Posterior cingulate gyrus (tissue), 11 donors: ENCODE data around the gene DOCK9.
"Not testable (repeated sequence)": the region's sequence is repeated elsewhere in the genome, so short reads cannot be mapped to it uniquely, and the experiment has no call there.

Source experiments
- DNase-seq, 10 donors: peaks; one replicate each; pipeline versions ENCODE4 v3.0.0 to v3.0.0-alpha.2; 2020 to 2021; ENCODE audit warnings: mixed read lengths in 3 of 10
- intact Hi-C: fragments of 100-400 bp; cut with DNase I; formaldehyde crosslinking; loops from one replicate; pipeline ENCODE4 v1.15.1; 2023

The DOCK9 gene

DNA sequence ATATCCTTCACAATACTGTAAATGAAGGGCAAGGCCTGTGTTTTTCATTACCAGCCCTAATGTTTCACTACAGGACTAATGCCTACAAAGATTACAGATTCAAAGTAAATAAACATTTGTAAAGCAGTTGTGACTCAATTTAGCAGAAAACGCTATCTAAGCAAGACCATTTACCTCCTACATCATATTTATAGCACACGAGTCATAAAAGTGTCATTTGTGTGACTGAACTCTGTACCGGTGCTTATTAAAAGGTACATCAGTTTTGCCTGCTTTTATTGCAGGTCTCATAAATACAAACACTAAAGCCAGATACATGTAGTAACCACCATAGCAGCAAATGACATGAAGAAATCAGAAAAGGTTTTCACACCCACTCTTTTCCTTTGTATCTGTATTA is 163.9 kb downstream of the DOCK9 start:
- intact Hi-C loops = no loop called here

DNA sequence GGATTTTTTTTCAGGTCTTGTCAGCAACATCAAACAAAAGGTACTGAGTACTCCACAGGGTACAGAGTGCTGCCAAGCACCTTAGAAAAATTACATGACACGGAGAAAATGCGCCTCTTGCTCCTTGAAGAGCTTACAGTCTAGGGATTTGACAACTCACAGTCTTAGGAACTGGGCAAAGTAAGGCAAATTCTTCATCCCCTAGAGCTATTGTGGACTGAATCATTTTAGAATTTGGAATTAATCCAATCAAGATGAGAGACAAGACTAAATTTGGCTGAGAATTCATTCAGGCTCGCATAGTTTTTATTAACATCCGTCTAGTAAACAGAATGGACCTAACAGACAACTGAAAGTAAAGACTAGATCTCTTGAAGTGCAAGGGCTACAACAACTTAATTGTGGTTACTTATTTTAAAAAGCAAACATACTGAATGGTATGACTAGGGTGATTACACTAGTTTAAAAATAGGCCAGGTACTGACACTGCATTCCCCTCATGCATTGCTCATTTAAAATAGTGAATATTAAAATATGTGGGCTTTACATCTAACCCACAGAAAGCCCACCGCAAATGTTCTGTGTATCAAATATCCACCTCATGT is 165.6 kb downstream of the DOCK9 start:
- intact Hi-C loops, DNase-seq: not testable (repeated sequence)

More for the DNA sequence above, 163.9 kb downstream of the DOCK9 start:
- DNase-seq = no peak

DNA sequence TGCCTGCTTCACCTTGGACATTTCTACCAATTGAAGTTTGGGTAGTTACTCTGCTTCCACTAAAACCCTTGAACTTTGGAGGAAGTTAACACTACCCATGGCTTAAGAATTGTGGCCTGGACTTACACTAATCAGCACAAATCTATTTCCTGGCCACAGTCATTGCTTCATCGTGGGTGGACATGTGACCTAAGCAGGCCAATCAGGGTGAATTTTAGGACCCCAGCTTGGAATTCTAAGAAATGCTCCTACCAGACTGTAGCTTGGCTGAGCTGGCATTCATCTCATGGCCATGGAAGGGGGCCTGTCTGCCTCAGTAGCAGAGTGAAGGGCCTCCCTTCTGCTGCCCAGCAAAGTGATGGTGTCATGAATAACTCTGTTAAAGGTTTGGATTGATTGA is 167.1 kb downstream of the DOCK9 start:
- intact Hi-C loops = no loop called here
- no peak for DNase-seq

DNA sequence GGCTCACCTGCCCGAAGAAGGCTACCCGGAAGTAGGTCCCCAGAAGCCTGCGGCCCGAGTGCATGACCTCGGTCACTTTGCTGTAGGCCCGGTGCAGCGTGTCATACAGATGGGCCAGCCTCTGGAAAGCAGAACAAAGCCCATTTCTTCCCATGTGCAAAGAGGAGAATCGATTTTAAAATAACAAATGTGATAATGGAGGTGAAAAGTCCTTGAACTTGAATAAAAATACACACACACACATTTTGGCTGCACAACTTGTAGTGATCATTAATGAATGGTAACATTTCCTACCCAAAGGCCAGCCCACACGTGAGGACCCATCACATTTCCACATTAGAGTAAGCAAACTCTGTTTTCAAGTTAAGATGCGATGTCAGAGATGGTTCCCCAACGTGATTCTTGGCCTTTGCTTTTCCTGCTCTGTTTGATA is 168.5 kb downstream of the DOCK9 start:
- DNase-seq = no peak
- intact Hi-C loops = no loop called here

DNA sequence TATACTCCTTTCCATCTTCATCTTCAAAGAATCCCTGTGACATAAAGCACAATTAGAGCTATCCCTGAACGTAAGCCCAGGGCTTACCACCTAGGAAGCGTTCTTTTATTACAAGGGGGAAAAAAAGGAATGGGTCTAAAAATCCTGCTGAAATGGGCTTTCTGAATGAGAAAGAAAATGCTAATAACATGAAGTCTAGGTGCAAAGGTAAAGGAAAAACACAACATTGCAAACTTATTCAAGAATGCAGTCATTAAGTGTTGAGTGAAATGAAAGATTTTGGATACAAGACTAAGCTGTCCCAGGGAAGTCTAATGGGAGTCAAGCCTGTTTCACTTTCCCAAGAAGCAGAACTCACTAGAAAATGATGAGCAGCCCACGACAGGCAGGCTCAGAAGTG is 170.1 kb downstream of the DOCK9 start:
- intact Hi-C loops = no loop called here
- DNase-seq = no peak

DNA sequence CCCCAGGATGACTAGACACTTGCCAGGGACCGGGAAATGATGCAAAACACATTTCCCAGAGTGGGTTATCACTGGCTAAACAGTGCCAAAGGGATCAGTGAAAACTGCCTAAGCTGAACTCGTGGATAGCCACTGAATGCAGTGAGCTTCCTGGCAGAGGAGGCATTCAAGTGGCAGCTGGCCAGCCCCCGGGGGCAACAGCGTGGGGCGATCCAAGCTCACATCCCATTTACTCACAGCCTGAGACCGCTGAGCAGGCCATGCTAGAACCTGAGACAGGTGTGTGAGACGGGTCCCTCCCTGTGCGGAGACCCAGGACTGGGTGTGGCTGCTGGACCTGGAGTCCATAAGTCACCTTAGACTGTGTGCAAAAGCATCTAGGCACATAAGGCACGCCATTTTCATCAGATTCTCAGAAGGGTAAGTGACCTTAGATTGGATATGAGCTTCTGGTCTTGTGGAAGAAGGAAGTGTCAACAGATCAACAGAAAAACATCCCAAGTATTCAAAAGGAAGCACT is 173.5 kb downstream of the DOCK9 start:
- no peak for DNase-seq
- intact Hi-C loops = no loop called here

DNA sequence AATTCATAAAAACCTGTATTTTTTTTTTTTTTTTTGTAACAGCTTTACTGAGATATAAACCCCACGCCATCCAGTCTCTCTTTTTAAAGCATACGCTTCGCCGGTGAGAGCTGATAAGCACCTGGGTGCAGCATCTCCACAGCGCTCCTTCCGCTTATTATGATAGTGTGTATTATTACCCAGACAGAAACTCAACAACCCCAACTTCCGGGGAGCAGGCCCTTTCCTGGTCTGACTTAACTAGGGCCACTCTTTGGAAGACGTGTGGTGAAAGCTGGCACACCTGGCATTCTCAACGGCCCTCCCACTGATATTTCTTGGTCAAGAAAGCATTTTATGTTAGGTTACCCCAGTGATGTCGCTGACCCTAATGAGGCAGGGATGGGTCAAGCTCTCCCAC is 173.9 kb downstream of the DOCK9 start:
- DNase-seq = no peak

DNA sequence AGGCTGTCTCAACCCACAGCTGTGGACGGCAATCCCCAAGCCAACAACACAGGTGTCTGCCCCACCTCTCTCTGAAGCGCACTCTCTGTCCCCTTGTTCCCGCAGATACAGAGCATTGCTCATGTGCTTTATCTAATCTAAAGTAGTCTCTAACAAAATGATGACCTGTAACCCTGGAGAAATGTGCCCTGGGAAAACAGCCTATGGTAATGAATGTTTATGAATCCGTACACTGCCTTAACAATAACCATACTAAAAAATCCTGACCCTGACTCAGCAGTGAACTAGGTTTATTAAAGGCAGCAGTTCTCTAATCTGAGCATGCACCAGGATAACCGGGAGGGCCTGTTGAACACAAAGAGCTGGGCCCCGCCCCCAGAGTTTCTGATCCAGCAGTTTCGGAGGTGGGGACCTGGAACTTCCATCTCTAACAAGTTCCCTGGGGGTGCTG is 174.7 kb downstream of the DOCK9 start:
- no peak for DNase-seq
- intact Hi-C loops = no loop called here

More for the DNA sequence above, 173.9 kb downstream of the DOCK9 start:
- intact Hi-C loops = no loop called here

DNA sequence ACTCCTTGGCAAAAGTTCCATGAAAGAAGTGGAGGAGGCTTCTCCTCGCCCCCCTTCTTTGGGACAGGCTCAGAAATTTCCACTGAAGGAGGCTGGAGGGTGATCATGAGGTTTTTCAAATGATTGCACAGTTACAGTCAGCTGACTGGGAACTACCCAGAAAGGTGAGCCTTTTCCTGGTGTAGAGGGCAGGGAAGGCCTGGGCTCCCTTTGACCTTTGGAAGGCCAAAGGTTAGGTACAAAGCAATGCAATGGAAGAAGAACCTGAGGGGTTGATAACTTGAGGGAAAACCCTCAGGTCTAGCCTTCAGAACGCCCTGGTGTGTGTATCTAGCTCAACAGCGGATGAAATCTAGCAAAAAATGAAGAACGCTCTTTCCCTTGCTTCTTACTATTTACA is 175.3 kb downstream of the DOCK9 start:
- intact Hi-C loops = no loop called here
- no peak for DNase-seq

DNA sequence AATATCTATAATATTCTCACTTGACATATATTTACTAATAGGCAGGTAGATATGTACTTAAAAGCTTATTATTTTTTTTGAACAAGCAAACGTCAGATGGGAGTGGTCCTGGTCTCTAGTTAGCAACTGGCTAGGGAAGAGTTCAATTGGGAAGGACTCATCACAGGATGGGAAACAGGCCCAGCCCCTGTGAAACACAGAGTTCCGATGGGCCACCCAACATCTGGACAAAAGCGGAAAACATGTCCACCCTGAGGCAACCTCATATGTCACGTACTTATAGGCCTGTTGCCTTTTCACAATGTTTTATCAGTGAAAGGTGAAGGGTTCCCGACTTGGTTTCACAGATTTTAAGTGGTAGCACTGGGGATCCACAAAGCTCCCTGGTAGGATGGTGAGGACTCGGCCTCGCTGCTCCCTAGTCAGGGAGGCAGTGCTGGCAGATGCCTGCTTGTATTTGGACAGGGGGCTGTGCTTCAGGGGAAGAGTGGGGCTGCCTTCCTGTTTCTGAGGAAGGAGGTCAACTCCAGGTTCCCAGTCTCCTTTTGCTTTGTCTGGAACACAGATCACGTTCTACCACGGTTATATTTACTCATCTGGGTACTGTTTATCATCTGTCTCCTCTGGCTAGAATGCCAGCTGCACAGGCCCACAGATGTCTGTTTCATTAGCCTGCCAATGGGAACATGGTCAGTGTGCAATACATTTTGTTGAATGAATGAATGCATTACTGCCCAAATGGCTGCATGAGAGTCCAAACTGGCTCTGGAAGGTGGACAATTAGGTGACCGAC is 176.0 kb downstream of the DOCK9 start:
- intact Hi-C loops = no loop called here
- DNase-seq = no peak

DNA sequence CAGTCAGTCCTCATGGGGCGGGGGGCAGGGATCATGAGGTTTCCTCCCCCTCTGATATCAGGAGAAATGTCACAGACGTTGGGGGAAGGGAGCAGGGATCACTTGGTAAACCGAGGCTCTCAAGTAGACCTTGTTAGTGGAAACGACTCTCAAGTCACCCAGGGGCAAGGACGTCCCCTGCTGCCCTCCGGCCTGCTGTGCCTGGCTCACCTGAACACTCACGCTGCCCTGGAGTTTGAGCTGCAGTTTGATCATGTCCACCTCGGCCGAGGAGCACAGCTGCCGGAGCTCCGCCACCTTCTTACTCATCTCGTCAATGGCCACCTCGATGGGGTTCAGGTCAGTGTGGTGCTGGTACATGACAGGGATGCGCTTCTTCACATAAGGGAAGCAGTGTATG is 177.8 kb downstream of the DOCK9 start:
- no peak for DNase-seq
- intact Hi-C loops = no loop called here

DNA sequence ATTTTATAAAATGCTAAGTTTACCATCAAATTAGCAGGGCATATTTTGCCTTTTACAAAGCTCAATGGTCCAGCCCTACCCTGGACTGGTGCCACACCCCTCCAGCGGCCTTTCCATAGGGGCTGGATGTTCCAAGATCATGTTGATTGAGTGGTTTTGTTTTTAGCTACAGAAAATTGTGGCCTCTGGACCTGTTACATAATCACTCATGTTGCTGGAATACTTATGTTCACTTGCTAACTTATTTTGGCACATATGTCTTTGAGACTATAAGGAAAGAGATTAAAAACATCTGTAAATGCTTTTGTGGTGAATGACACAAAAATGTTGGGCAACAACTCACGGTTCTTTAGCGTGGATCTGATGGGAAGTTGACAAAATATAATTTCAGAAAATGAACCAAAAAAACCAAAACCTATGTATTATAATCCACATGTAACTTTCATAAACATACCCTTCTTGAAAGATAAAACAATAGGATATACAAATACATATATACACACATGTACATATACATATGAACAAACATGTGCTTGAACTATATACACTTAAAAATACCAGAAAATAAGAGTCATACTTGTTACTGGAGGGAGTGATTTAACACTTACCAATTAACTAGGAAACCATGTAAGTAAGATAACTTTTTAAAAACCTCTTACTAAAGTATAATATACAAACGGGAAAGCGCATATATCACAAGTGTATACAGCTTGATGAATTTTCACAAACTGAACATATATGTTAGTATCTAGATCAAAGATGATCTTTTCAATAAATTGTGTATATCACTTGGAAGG is 178.8 kb downstream of the DOCK9 start:
- DNase-seq = no peak
- intact Hi-C loops = no loop called here

DNA sequence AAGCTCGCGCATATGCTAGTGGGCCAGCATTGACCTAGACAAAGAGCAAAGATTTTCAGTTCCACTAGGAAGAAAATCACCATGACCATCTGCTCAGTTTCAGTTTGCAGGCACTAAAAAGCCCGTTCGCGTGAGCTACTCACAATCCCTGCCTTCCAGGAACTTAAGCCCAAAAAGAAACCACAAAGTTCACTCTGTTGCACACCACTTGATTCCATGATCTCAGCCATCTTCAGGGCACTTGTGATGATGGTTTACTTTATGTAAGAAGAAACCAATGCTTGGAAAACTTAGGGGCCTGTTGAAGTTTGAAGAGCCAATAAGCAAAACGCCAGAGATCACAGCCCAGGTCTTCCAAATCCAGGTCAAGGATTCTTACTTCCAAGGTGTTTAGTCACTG is 180.4 kb downstream of the DOCK9 start:
- intact Hi-C loops = no loop called here
- no peak for DNase-seq

DNA sequence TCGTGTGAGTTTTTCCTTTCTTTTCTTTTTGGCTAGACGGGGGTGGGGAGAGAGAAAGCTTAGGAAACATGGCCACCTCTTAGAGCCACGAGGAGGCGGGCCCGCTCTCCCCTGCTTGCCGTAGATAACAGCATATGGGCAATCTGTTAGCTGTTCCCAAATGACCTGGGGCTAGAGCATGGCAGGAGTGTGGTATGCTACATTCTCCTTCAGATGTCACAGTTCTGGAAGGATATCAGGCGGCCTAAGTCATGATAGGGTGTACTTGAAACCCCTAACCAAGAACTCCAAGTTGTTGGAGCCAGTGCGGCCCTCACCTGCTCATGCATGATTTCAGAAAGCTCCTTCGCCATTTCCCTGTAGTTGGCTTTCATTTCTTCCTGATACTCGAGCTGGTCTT is 181.1 kb downstream of the DOCK9 start:
- intact Hi-C loops = no loop called here
- no peak for DNase-seq

DNA sequence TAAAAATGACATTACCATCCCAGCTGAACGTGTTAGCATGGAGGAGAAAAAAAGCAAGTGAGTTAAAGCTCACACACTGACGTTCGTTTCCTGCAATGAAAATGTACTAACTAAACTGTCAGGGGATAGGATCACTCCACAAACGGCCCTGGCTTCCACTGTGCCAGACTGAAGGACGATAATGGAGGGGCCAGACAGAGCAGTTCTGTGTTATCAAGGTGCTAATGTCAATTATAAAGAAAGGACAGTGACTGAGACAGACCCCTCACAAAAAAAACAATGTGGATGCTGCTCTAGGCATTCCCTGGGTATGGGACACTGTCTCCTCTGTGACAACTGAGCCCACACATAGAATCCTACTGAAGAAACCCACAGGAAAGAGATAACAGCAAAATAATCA is 181.7 kb downstream of the DOCK9 start:
- intact Hi-C loops = no loop called here
- no peak for DNase-seq

DNA sequence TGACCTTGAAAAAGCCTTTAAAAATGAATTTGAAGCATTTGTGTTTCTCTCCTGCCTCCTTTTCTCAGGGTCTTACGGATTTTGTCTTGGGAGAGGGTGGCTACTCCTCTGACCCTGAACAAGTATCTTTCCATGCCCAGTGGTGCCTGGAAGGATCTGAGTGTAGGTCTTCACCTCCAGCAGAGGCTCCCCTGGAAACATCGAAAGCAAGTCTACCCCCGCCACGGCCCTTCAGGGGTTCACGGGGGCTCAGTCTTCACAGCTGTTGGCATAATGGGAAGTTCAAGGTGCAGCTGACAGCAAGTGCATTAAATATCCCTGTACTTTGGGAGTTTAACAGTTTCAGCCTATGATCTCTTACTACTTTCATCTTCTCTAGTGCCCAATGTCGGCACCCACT is 182.6 kb downstream of the DOCK9 start:
- intact Hi-C loops = no loop called here
- no peak for DNase-seq

DNA sequence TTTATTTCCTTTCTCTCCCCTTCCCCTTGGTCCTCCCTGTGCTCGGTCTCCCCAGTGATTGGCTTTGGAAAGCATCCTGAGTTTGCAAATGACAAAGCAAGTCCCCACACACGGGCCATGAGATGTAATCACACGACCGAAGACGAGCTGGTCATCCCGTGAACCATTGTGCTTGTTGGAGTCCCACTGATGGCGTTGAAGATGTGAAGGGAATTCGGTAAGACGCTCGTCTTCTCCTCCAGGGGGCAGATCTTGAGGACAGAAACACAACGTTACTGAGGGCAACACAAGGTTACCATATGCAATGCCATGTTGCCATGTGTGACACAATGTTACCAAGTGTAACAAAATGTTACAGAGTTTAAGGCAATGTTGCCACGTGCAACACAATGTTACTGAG is 183.4 kb downstream of the DOCK9 start:
- intact Hi-C loops = no loop called here
- no peak for DNase-seq

DNA sequence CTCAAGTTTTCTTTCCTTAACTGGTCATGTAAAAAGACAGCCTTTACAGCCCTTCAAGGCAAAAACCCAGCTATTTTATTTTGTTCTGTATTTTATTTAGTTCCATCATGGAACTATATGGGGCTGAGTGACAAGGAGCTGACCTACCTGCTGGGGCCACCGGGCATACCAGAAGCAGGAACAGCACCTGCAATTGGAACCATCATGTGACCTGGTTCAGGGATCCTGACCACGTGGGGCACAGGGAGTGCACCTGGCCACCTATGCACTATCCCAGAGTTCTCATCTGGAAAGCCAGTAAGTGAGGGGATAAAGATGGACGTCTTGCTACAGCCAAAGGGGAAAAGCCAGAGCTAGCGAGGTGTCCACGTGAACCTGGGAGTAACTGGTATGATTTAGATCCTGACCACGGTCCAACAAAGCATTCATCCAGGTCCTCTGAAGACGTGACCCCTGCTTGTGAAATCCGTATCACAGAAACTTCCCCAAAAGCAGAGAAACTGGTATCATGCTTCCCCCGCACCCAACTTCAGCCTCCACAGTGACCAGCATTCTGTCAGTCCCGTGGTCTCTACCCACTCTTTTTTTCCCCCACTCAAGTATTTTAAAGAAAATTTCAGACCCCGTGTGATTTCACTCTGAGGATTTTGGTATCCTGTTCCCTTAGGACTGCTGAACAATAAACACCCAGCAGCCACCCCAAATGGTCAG is 184.9 kb downstream of the DOCK9 start:
- no peak for DNase-seq
- intact Hi-C loops = no loop called here

DNA sequence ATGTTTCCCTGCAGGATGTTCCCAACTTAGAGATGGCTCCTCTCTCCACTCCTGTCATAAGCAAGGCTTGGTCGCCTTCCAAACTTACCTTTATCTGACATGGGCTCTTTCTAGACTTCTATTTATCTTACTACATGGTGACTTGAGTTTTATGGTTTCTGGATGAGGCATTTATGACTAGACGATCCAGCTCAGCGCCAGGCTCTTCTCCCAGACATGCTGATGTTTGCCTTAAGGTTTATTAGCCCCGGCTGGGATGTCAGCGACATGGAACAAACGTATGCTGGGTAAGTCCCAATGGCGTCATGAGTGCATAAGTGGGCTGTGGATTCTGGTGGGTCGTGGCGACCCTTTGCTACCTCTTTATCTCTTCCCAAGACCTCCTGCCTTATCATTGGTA is 185.5 kb downstream of the DOCK9 start:
- DNase-seq = no peak
- intact Hi-C loops = no loop called here

DNA sequence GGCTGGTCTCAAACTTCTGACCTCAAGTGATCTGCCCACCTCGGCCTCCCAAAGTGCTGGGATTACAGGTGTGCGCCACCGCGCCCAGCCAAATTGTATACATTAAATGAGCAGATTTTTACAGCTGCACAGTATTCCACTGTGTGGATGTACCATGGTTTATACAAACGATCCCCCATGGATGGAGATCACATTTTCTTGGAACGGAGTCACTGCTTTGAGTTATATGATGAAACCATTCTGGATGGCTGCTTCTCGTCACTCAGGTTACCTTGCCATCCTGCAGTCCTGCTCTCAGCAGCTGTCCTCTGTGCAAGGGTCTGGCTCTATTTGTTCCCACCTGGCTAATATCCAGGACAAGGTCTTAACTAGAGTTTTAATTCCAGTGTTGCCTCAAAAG is 186.3 kb downstream of the DOCK9 start:
- intact Hi-C loops = no loop called here
- peak in 1 of 10 donors; percentile 12 for DNase-seq

DNA sequence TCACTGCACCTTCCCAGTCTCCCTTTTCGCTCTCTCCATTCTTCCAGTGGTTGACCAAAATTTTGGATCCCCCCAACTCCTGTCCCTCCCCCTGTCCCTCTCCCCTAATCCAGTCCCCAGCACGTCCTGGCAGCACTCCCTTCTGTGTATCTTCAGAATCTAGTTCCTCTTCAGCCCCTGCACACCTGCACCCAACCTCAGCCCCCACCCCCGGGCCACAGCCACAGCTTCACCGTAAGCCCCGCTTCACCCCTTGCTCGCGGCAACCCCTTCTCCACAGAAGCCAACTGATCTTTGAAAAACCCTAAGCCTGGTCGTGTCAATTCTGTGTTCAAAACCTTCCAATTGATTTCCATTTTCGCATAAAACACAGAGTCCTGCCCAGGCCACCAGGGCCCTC is 189.9 kb downstream of the DOCK9 start:
- DNase-seq = no peak
- intact Hi-C loops = no loop called here
